Neural crest cell (in vitro differentiated cells): ENCODE data around the gene CISH. TPM values are rescaled to one million over a fixed set of nuclear protein-coding genes. Genes with fewer than 3 reads are reported as not detected.

ENCODE experiments used
- DNase-seq: peaks from one replicate; pipeline ENCODE4 v3.0.0; 2021; ENCODE audit warnings: low read depth, mixed read lengths, low spot score
- H3K27ac Mint-ChIP-seq: one replicate; pipeline ENCODE4 v1.8.0; 2021; ENCODE audit warnings: mild to moderate bottlenecking, mixed read lengths; ENCODE audit not compliant: unreplicated experiment
- H3K27me3 Mint-ChIP-seq: 2 replicates; pipeline ENCODE4 v1.8.0; 2021; ENCODE audit warnings: low read depth, mild to moderate bottlenecking, mixed read lengths
- H3K36me3 Mint-ChIP-seq: 2 replicates; pipeline ENCODE4 v1.8.0; 2021; ENCODE audit warnings: low read depth, mild to moderate bottlenecking, mixed read lengths
- H3K4me1 Mint-ChIP-seq: 2 replicates; pipeline ENCODE4 v1.8.0; 2021; ENCODE audit warnings: mixed read lengths
- H3K4me3 Mint-ChIP-seq: one replicate; pipeline ENCODE4 v1.8.0; 2021; ENCODE audit warnings: mild to moderate bottlenecking, mixed read lengths
- H3K9me3 Mint-ChIP-seq: 2 replicates; pipeline ENCODE4 v1.8.0; 2021; ENCODE audit warnings: mixed read lengths
- CTCF ChIP-seq: fragments of 200-600 bp; sonication (generic); conservative IDR thresholded peaks from 2 replicates; pipeline ENCODE4 v1.5.0; 2021; ENCODE audit warnings: antibody characterized with exemption, mild to moderate bottlenecking
- total RNA-seq: library from RNA; stranded (reverse); gene quantifications from 2 replicates; pipeline ENCODE4 v1.2.1, GENCODE V29; 2021

CISH gene
- total RNA-seq, 1 donor from 2014 or later, result 8.6 TPM

GRCh38 chr3:50617096-50617791 lies 5.7 kb upstream of the CISH start, which contains the start of gene MAPKAPK3:
MAPKAPK3 (plus strand) TSS chr3:50617151; CDS start chr3:50617566, 415 bp downstream.
- H3K4me1 Mint-ChIP-seq, result peaks cover 24% of the 10 kb centered on the region
- no peak within 1 kb of the TSS for H3K27ac Mint-ChIP-seq
- TF ChIP-seq CTCF, result no peak
- peak; percentile 8 for DNase-seq
- no peaks in the 10 kb centered on the region for H3K36me3 Mint-ChIP-seq
- H3K9me3 Mint-ChIP-seq, result no peaks in the 10 kb centered on the region
- peaks cover 4% of the 10 kb centered on the region for H3K27me3 Mint-ChIP-seq
- peak within 1 kb of the TSS; percentile 93 for H3K4me3 Mint-ChIP-seq

- H3K4me3 Mint-ChIP-seq, result peak overlapping the region; percentile 93
- peak; percentile 91 for DNase-seq
- H3K27me3 Mint-ChIP-seq, result peaks cover 9% of the 10 kb centered on the region
- no peaks in the 10 kb centered on the region for H3K36me3 Mint-ChIP-seq
- TF ChIP-seq CTCF, result no peak
- H3K4me1 Mint-ChIP-seq, result peaks cover 29% of the 10 kb centered on the region
- no peaks in the 10 kb centered on the region for H3K9me3 Mint-ChIP-seq
- no peak overlapping the region for H3K27ac Mint-ChIP-seq
These were observed 5.2 kb upstream of the CISH start for GRCh38 chr3:50616770-50617095.

DNA sequence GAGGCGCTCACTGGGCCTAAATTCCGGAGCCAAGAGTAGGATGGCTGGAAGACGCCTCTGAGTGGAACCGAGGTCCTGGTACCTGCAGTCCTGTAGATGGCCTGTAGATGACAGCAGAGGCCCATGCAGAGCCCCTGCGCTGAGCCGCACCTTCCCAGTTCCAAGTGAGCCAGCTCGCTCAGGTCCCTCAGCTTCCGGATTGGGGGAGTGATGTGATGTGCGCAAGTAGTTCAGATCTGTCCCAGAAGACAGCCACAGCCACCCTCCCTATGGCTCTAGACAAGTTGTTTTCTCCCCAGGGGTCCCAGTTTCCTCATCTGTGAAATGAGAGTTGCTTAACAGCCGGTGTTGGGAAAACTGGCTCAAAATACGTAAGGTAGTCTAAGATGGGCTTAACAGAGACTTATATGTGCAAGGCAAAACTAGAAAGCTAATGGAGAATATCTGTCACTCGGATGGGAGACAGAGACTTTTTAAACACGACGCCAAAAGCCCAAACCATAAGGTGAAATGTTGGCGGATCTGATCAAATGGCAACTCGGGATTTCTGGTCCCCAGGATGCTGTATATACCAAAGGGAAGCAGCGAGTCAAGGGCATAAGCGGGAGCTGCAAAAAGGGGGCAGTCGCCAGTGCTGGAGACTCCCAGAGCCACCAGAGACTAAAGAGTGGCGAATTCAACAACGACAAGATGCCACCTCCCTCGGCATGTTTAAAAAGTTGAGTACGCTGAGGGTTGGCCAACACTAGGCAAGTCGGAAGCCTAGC lies 4.6 kb upstream of the CISH start:
- Mint-ChIP-seq H3K27me3 (peaks cover 9% of the 10 kb centered on the region), H3K9me3 (no peaks in the 10 kb centered on the region), H3K27ac (no peak overlapping the region), H3K4me1 (peaks cover 29% of the 10 kb centered on the region), H3K36me3 (no peaks in the 10 kb centered on the region), H3K4me3 (peak overlapping the region; percentile 93)
- DNase-seq, result peak; percentile 78
- peak; percentile 99 for TF ChIP-seq CTCF

- Mint-ChIP-seq H3K36me3 (no peaks in the 10 kb centered on the region), H3K27me3 (peaks cover 9% of the 10 kb centered on the region), H3K27ac (no peak overlapping the region), H3K4me1 (peaks cover 36% of the 10 kb centered on the region), H3K4me3 (peak overlapping the region; percentile 93), H3K9me3 (no peaks in the 10 kb centered on the region)
- TF ChIP-seq CTCF, result no peak
- DNase-seq, result no peak
These were observed 3.6 kb upstream of the CISH start for GRCh38 chr3:50615190-50615589.

- no peak for TF ChIP-seq CTCF
- no peak overlapping the region for H3K27ac Mint-ChIP-seq
- H3K4me1 Mint-ChIP-seq, result peaks cover 36% of the 10 kb centered on the region
- peaks cover 9% of the 10 kb centered on the region for H3K27me3 Mint-ChIP-seq
- H3K9me3 Mint-ChIP-seq, result no peaks in the 10 kb centered on the region
- H3K36me3 Mint-ChIP-seq, result no peaks in the 10 kb centered on the region
- no peak for DNase-seq
- H3K4me3 Mint-ChIP-seq, result peak overlapping the region; percentile 88
These were observed 1.6 kb upstream of the CISH start for GRCh38 chr3:50612970-50613846.
